Large intestine (tissue), 3 donors: Measurements from ENCODE around the gene EBLN2. TPM values are rescaled to one million over a fixed set of nuclear protein-coding genes. Genes with fewer than 3 reads are reported as not detected.
"Not testable (repeated sequence)": the region's sequence is repeated elsewhere in the genome, so short reads cannot be mapped to it uniquely, and the experiment has no call there.

Source experiments
- DNase-seq, 2 donors: peaks; one replicate each; pipeline versions ENCODE4 v3.0.0 to v3.0.0-alpha.2; 2013
- H3K27ac ChIP-seq: one replicate; pipeline ENCODE4 v1.5.1; 2013; ENCODE audit warnings: low read length
- H3K27me3 ChIP-seq: 2 replicates; pipeline ENCODE4 v1.6.1; 2013; ENCODE audit warnings: low read length; ENCODE audit not compliant: control insufficient read depth, insufficient read depth
- H3K36me3 ChIP-seq: 2 replicates; pipeline ENCODE4 v1.6.1; 2013; ENCODE audit warnings: low read length; ENCODE audit not compliant: control insufficient read depth, insufficient read depth
- H3K4me1 ChIP-seq: one replicate; pipeline ENCODE4 v1.6.1; 2013; ENCODE audit warnings: low read length; ENCODE audit not compliant: control insufficient read depth, insufficient read depth
- H3K4me3 ChIP-seq: one replicate; pipeline ENCODE4 v1.5.1; 2013; ENCODE audit warnings: low read length
- H3K9me3 ChIP-seq: one replicate; pipeline ENCODE4 v1.6.1; 2013; ENCODE audit warnings: mild to moderate bottlenecking, low read depth, low read length, moderate library complexity; ENCODE audit not compliant: control insufficient read depth
- WGBS: methylation state at CpG from one replicate; pipeline ENCODE4 v1.1.5; 2013; ENCODE audit warnings: low lambda C conversion rate; ENCODE audit not compliant: insufficient coverage; 5-methylcytosine and 5-hydroxymethylcytosine counted together
- polyA plus RNA-seq: library from polyadenylated mRNA; unstranded; fragments of 120-200 nt; gene quantifications from one replicate; pipeline ENCODE4 v1.2.1, GENCODE V29; 2013

EBLN2 gene
- polyA plus RNA-seq, 1 donor, result 7.2 TPM

DNA sequence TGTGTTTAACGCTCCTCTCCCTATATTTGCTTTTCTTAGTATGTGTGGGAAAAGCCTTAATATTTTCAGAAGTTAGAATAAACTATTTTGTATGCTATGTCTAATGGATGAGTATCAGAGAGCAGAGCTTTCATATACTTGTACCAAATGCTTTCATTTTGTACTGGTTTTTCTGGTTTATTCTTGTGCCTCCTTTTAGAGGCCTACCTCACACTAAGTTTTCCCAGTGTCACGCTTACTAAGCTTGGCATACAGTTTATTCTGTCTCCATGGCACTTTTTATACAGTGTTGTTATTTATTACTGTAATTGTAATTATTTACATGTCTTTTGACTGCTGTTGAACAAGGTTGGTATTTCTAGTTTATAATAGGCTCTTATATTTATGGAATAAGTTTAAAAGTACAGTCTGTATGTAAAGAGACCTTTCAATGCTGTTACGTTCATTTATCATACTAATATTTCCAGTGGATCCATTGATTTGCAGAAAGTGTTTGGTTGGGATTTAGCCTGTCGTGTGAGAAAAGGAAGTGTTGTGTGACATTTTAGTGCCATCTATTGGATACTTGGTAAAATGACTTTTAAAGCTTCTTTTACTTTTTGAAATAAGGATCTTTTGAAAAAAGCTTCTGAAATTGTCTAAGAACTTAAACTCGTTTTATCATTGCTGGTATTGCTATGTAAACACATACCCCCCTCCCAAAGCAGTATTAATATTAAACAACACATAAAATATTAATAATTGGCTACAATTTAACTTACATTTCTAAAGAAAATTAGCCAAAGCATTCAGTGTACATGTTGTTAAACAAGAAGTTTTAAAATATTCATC lies 5.2 kb upstream of the EBLN2 start:
- H3K4me1 ChIP-seq, result peaks cover 9% of the 10 kb centered on the region
- no peaks in the 10 kb centered on the region for H3K27me3 ChIP-seq
- DNase-seq, result peak; percentile 22 to 43
- H3K9me3 ChIP-seq, result no peaks in the 10 kb centered on the region
- peak overlapping the region; percentile 10 for H3K27ac ChIP-seq
- H3K4me3 ChIP-seq, result no peak overlapping the region
- H3K36me3 ChIP-seq, result peaks cover 6% of the 10 kb centered on the region
- 9% methylated on average over 4 of the region's 5 CpGs for WGBS

DNA sequence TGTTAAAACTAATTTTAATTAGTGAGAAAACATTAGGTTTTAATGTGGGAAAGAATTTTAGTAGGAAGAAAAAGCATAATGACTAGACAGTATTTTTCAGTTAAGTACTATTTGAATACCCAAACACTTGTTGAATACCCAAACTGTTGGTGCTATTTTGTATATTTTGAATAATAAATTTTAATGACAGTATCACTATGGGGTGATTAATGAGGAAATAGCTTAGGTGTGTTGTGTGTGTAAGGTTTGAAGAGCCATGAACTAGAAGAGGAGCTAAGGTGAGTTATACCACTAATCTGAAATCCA lies 4.7 kb upstream of the EBLN2 start:
- Histone ChIP-seq H3K27me3 (no peaks in the 10 kb centered on the region), H3K4me3 (no peak overlapping the region), H3K9me3 (no peaks in the 10 kb centered on the region), H3K27ac (no peak overlapping the region), H3K4me1 (peaks cover 9% of the 10 kb centered on the region), H3K36me3 (peaks cover 12% of the 10 kb centered on the region)
- DNase-seq, result no peak

DNA sequence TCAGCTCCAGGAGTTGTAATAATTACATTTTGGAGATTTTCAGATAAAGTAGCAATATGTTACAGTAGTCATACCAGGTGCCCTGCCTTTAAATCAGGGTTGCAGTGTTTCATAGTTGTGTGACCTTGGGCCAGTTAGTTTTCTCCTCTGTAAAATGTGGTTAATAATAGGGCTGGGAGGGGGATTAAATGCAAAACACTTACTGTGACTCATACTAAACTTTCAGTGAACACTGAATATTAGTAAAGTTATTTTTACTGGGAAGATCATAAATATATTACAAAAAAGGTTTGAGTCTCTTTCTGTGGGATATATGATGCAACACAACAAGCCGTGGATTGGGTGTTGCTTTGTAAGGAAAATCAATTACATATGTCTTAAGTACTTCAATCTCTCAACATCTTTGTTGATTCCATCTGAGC lies 1.1 kb upstream of the EBLN2 start:
- Histone ChIP-seq H3K27me3 (no peaks in the 10 kb centered on the region), H3K27ac (no peak overlapping the region), H3K9me3 (no peaks in the 10 kb centered on the region), H3K36me3 (peaks cover 36% of the 10 kb centered on the region), H3K4me3 (no peak overlapping the region), H3K4me1 (no peaks in the 10 kb centered on the region)
- no peak for DNase-seq
- 100% methylated on average over 1 of the region's 1 CpG for WGBS

DNA sequence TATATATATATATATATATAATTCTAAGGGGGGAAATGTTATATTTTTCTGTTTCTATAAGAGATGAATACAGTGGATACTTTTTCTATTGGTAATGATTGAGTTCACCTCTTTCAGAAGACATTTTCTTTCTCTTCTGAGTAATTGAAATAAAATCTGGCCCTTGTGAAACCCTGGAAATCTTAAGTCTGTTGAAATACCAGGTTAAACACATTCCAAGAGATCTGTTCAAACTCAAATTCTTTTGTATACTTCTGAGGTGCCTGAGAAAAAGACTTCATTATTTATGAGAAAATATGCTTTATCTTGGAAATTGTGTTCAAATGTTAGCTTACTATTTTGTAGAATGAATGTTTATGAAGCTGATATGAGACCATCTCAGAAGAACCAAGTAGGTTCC lies 4.8 kb downstream of the EBLN2 start:
- H3K9me3 ChIP-seq, H3K4me1 ChIP-seq, H3K27ac ChIP-seq, H3K4me3 ChIP-seq, DNase-seq, H3K27me3 ChIP-seq: not testable (repeated sequence)
- H3K36me3 ChIP-seq, result peaks cover 41% of the 10 kb centered on the region

DNA sequence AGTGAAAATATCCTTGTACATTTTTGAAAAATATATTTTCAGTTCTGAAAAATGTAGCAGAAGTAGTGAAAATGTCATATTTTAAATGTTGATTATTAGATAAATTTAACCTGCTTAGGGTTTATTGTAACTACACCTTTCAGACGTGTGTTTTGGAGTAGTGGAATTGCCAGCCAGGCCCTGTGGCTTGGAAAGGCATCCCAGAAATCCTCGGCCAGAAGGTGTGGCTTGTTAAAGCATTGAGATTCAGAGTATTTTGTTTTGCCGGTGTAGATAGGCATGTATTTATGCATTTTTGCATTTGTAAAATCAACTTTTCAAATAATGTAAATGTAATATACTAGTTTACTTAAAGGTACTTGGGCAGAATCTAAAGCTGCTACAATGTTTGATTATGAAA lies 7.0 kb downstream of the EBLN2 start:
- H3K27ac ChIP-seq, result no peak overlapping the region
- peaks cover 23% of the 10 kb centered on the region for H3K36me3 ChIP-seq
- no peaks in the 10 kb centered on the region for H3K27me3 ChIP-seq
- H3K4me3 ChIP-seq, result no peak overlapping the region
- WGBS, result 100% methylated on average over 2 of the region's 3 CpGs
- no peaks in the 10 kb centered on the region for H3K4me1 ChIP-seq
- DNase-seq, result no peak
- H3K9me3 ChIP-seq, result no peaks in the 10 kb centered on the region

- Histone ChIP-seq H3K4me1 (no peaks in the 10 kb centered on the region), H3K27ac (no peak overlapping the region), H3K4me3 (no peak overlapping the region), H3K36me3 (peaks cover 17% of the 10 kb centered on the region), H3K27me3 (no peaks in the 10 kb centered on the region), H3K9me3 (no peaks in the 10 kb centered on the region)
- DNase-seq, result no peak
- no CpG with 5 or more reads among the region's 5 CpGs for WGBS
Measured at GRCh38 chr3:73069187-73069586, 7.7 kb downstream of the EBLN2 start.

DNA sequence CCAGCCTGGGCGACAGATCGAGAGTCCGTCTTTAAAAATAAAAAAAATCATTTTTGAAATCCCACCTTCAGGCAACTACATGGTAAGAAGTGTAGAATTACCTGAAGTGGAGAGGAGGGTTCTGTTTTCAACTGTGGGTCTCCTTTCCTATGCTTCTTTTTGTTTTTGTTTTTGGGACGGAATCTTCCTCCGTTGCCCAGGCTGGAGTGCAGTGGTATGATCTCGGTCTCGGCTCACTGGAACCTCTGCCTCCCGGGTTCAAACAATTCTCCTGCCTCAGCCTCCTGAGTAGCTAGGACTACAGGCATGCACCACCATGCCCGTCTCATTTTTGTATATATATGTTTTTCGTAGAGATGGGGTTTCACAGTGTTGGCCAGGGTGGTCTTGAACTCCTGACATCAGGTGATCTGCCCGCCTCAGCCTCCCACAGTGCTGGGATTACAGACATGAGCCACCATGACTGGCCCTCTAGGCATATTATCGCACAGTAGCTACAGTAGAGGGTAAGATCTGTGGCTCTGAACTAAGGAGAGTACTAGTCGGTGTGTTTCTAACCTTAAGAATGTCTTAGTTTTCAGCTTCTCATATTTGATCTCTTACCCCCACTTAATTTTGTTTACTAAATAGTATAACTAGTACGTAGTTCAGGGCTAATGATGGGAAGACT lies 8.5 kb downstream of the EBLN2 start:
- Histone ChIP-seq H3K9me3 (no peaks in the 10 kb centered on the region), H3K27me3 (no peaks in the 10 kb centered on the region), H3K4me3 (no peak overlapping the region), H3K36me3 (peaks cover 14% of the 10 kb centered on the region), H3K4me1 (no peaks in the 10 kb centered on the region), H3K27ac (no peak overlapping the region)
- DNase-seq, result no peak
- WGBS, result 89% methylated on average over 5 of the region's 14 CpGs

DNA sequence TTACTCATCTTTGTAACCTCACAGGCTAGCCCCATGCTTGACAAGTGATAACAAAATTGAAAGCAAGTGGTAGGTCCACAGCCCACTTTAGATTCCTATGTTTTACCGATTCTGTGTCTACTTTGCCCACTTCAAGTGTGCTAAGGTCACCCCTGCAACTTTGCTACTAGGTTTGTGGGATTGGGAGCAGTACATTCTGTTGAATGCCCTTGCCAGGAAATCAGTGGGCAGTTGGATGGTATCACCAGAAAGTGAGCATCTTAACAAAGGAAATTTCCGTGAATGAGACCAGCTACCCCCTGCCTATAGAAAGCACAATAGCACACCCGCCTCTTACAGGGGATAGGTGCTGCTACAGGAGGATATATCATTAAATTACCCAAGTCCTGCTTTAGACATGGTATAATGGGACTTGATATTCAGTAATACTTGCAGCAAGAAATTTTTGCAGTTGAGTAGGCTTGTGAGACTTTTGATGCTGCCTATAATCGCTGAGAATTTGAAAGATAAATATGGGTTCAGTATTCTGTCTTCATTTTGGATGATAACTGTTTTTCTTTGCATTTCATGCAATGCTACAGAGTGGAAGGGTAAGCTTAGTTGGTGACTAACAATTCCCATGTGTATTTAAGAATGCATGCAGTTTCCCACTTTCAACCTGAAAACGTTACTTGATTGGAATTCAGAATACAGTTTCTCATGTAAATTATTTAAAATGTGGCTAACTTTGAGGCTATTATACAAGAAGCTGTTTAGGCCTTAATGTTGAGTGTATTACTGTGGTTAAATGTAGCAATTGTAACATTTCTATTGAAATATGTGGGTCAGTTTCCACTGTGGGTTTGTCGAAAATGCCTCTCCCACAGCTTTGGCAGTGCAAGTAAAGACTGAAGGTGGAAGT lies 9.5 kb downstream of the EBLN2 start:
- WGBS, result 67% methylated on average over 1 of the region's 6 CpGs
- no peak for DNase-seq
- peaks cover 7% of the 10 kb centered on the region for H3K36me3 ChIP-seq
- H3K27me3 ChIP-seq, result no peaks in the 10 kb centered on the region
- H3K27ac ChIP-seq, result no peak overlapping the region
- no peak overlapping the region for H3K4me3 ChIP-seq
- H3K4me1 ChIP-seq, result no peaks in the 10 kb centered on the region
- no peaks in the 10 kb centered on the region for H3K9me3 ChIP-seq

- no CpG with 5 or more reads among the region's 1 CpG for WGBS
Measured at GRCh38 chr3:73071952-73072351, 10.5 kb downstream of the EBLN2 start.

DNA sequence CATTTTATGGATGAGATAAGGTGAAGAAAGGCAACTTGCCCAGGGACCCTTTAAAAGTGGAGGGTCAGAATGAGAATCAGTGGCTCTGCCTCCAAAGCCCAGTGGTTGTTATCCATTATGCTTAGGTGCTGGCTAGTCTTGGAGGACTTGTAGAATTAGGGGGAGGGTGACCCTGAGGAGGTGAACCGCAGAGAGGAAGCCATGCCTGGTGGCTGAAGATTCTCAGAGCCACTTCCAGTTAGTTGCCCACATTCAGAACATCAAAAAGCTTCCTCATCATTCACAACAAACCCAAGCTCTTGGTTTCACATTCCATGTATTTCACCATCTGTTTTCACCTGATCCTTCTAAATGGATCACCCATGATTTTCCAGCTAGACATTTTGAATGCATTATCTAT lies 11.2 kb downstream of the EBLN2 start:
- H3K9me3 ChIP-seq, result no peaks in the 10 kb centered on the region
- no peaks in the 10 kb centered on the region for H3K27me3 ChIP-seq
- H3K4me1 ChIP-seq, result no peaks in the 10 kb centered on the region
- H3K36me3 ChIP-seq, result no peaks in the 10 kb centered on the region
- no peak overlapping the region for H3K27ac ChIP-seq
- no CpG with 5 or more reads among the region's 1 CpG for WGBS
- H3K4me3 ChIP-seq, result no peak overlapping the region
- no peak for DNase-seq

More at GRCh38 chr3:73071952-73072351, 10.5 kb downstream of the EBLN2 start:
- Histone ChIP-seq H3K9me3 (no peaks in the 10 kb centered on the region), H3K4me1 (no peaks in the 10 kb centered on the region), H3K36me3 (peaks cover 3% of the 10 kb centered on the region), H3K27me3 (no peaks in the 10 kb centered on the region), H3K4me3 (no peak overlapping the region), H3K27ac (no peak overlapping the region)
- DNase-seq, result no peak
